ENCODE results near the gene TOM1L2. TPM values are rescaled to one million over a fixed set of nuclear protein-coding genes. Genes with fewer than 3 reads are reported as not detected.
A peak's percentile ranks its signal among the peaks of the same experiment; 100 is the strongest.

Gene TOM1L2
- total and polyA plus RNA-seq, 8 donors = 20.3 to 28.2 (median 22.2) TPM

DNA sequence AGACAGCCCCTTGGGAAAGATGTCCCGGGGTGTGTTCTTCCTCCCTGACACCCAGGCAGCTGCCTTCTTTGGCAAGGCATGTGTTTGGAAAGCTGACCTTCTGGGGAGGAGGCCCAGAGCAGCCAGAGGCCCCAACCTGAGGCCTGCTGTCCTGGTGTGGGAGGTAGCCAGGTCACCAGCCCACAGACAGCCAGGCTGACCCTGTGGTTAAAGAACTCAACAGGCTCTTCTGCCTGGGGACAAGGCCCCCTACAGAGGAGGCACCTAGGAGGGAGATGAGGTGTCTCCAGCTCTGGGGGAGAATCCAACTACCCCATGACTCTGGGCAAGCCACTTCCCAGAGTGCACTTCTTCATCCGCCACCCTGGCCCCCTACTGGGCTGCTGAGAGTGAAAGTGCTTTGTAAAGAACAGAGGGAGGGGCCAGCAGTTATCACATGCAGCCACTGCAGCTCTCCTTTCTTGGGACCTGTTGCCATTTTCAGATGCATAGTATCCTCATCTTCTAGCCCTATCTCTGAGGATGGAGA, 122.3 kb downstream of the TOM1L2 start:
- no peaks in the 10 kb centered on the region for H3K9me3 ChIP-seq

DNA sequence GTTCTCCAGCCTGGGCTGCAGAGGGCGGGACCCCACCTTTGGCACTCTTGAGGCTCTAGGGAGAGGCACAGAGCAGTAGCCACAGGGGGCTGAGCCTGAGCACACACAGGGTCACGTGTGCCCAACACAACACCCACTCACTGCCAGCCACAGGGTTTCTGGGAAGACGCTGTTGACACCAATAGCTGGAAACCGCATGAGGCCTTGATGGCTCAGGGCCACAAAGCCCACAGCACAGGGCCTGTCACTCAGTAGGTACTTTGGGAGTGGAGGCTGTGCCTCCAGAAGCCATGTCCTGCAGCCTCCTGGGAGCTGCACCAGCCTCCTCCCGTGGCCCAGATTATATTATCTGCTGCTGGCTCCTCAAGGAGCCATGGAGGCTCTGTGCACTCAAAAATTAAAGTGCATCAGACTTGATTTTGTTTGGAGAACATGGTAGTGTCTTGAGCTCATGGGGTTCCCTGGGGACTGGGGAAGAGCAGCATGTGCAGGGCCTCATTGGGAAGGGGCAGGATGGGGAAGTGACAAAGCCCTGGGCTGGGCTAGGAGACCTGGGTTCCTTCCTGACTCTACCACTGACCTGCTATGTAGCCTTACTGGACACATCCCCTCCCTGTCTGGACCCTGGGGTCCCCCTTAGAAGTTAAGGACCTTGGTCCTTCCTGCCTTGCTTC, 122.9 kb downstream of the TOM1L2 start:
- intact Hi-C loops (cut with DNase I) = no loop called here
- DNase-seq = peak in 1 of 6 donors; percentile 74
- FAIRE-seq = no peak
- Histone ChIP-seq H3K4me1 (peaks cover 0 to 14% (median 0%) of the 10 kb centered on the region in 3 donors), H3K36me3 (peaks cover 0 to 8% (median 0%) of the 10 kb centered on the region in 3 donors), H3K9me3 (no peaks in the 10 kb centered on the region), H3K27ac (peak overlapping the region in 2 of 4 donors; percentile 47 to 56), H3K4me3 (no peak overlapping the region), H3K27me3 (no peaks in the 10 kb centered on the region)
- TF ChIP-seq, protein P1, sequence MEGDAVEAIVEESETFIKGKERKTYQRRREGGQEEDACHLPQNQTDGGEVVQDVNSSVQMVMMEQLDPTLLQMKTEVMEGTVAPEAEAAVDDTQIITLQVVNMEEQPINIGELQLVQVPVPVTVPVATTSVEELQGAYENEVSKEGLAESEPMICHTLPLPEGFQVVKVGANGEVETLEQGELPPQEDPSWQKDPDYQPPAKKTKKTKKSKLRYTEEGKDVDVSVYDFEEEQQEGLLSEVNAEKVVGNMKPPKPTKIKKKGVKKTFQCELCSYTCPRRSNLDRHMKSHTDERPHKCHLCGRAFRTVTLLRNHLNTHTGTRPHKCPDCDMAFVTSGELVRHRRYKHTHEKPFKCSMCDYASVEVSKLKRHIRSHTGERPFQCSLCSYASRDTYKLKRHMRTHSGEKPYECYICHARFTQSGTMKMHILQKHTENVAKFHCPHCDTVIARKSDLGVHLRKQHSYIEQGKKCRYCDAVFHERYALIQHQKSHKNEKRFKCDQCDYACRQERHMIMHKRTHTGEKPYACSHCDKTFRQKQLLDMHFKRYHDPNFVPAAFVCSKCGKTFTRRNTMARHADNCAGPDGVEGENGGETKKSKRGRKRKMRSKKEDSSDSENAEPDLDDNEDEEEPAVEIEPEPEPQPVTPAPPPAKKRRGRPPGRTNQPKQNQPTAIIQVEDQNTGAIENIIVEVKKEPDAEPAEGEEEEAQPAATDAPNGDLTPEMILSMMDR (IDR thresholded peaks at IDR 0.05) = no peak
- WGBS, 2 donors = 73 to 76% methylated on average over 5 of the region's 5 CpGs
- ATAC-seq = peak in 3 of 4 donors; percentile 37 to 85 (median 71)

More for the DNA sequence above, 122.3 kb downstream of the TOM1L2 start:
- Histone ChIP-seq H3K27me3 (no peaks in the 10 kb centered on the region), H3K4me3 (no peak overlapping the region), H3K4me1 (peaks cover 0 to 14% (median 0%) of the 10 kb centered on the region in 3 donors), H3K27ac (peak overlapping the region in 2 of 4 donors; percentile 47 to 56), H3K36me3 (peaks cover 0 to 8% (median 0%) of the 10 kb centered on the region in 3 donors)
- DNase-seq = no peak
- TF ChIP-seq, protein P1 (IDR thresholded peaks at IDR 0.05) = no peak
- FAIRE-seq = no peak
- peak in 3 of 4 donors; percentile 35 to 56 (median 37) for ATAC-seq
- intact Hi-C loops (cut with DNase I) = no loop called here
- WGBS, 2 donors = 79 to 85% methylated on average over 2 of the region's 2 CpGs

DNA sequence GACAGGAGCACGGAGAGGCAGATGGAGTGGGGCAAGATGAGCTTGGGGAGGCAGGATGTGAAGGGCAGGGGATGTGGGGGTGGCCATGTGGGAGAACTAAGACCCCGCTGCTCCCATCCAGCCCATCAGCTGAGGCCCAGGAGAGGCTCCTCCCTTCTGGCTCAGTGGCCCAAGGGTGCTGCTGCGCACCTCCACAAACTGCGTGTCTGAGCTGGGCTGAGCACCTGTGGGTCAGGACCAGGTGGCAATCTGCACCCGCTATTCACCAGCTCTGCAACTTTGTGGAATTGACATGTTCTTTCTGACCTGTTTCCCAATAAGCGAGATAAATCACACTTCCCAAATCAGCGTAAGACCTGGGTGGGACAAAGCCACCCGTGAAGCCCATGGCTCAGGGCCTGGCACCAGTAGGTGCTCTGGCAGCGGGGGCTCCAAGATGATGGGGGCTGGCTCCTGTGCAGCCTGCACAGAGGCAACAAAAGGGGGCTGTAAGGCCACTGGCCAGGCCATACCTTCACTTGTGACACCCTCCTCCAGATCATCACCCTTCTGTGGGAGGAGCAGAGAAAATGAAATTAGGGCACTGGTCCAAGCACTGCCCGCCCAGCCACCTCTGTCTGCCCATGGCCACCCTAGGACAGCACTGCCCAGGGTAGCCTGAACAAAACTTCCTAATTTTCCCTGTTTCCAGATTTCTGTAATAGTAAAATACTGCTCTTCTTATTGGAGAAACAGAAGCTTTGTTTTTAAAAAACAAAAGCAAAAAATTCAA, 123.7 kb downstream of the TOM1L2 start:
- FAIRE-seq (no peak), ATAC-seq (peak in 1 of 4 donors; percentile 13), DNase-seq (no peak)
- H3K27me3 ChIP-seq = no peaks in the 10 kb centered on the region
- H3K27ac ChIP-seq = peak overlapping the region in 1 of 4 donors; percentile 56
- H3K4me1 ChIP-seq = peaks cover 0 to 14% (median 0%) of the 10 kb centered on the region in 3 donors
- intact Hi-C loops (cut with DNase I) = no loop called here
- no peak overlapping the region for H3K4me3 ChIP-seq
- WGBS, 2 donors = 91 to 96% methylated on average over 9 to 10 of the region's 10 CpGs
- H3K9me3 ChIP-seq = no peaks in the 10 kb centered on the region
- TF ChIP-seq, protein P1 (IDR thresholded peaks at IDR 0.05) = no peak
- peaks cover 0 to 8% (median 0%) of the 10 kb centered on the region in 3 donors for H3K36me3 ChIP-seq

DNA sequence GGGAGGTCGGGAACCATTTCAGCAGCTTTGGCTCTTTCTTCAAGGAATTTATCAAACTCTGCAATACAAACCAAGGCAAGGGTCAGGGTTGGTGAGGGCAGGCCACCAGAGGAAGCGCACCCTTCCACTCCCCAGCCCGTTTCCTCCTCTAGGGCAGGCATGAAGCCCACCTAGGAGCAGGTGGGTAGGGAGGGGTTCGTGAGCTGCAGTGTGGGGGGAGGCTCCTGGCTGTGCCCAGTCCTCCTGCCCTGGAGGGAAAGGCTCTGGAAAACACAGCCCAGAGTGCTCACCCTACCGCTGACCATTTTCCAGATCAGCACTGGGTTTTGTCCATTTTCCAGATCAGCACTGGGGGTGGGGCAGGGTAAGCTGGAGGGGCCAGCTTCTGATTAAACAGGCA, 124.5 kb downstream of the TOM1L2 start:
- 93 to 96% methylated on average over 5 of the region's 5 CpGs for WGBS, 2 donors
- Histone ChIP-seq H3K4me1 (peaks cover 0 to 14% (median under 1%) of the 10 kb centered on the region in 3 donors), H3K9me3 (no peaks in the 10 kb centered on the region), H3K27ac (no peak overlapping the region), H3K36me3 (peaks cover 0 to 8% (median 0%) of the 10 kb centered on the region in 3 donors), H3K27me3 (no peaks in the 10 kb centered on the region), H3K4me3 (no peak overlapping the region)
- no peak for ATAC-seq
- no peak for DNase-seq
- TF ChIP-seq, protein P1 (IDR thresholded peaks at IDR 0.05) = no peak
- FAIRE-seq = no peak
- intact Hi-C loops (cut with DNase I) = no loop called here
